Heart left ventricle (tissue), 16 donors: ENCODE measurements around the gene ITPRID2. TPM values are rescaled to one million over a fixed set of nuclear protein-coding genes. Genes with fewer than 3 reads are reported as not detected.

Experiments
- ATAC-seq, 4 donors: fragments of 200-7000 bp; cut with Tn5 transposase; one replicate each; pipeline ENCODE4 v1.9.1; 2020 to 2022; ENCODE audit warnings: moderate library complexity in 4 of 4, mild to moderate bottlenecking in 3 of 4, moderate number of reproducible peaks in 1 of 4
- DNase-seq, 5 donors: peaks; one replicate each; pipeline ENCODE4 v3.0.0-alpha.2; 2020
- H3K27ac ChIP-seq, 12 donors: fragments of 200-600 bp; sonication (generic) in 4 of 12; one replicate each; pipeline versions ENCODE4 v1.5.0 to v1.8.0; 2016 to 2022; ENCODE audit warnings: mild to moderate bottlenecking in 2 of 12
- H3K27me3 ChIP-seq, 9 donors: fragments of 200-600 bp; sonication (generic) in 2 of 9; one replicate each; pipeline versions ENCODE4 v1.5.1 to v1.8.0; 2016 to 2022; ENCODE audit warnings: mild to moderate bottlenecking in 3 of 9
- H3K36me3 ChIP-seq, 9 donors: fragments of 200-600 bp; sonication (generic) in 2 of 9; one replicate each; pipeline versions ENCODE4 v1.5.0 to v1.8.0; 2018 to 2022; ENCODE audit warnings: mild to moderate bottlenecking in 2 of 9
- H3K4me1 ChIP-seq, 12 donors: fragments of 200-600 bp; sonication (generic) in 4 of 12; one replicate each; pipeline versions ENCODE4 v1.5.0 to v1.8.0; 2016 to 2022; ENCODE audit warnings: mild to moderate bottlenecking in 3 of 12
- H3K4me3 ChIP-seq, 12 donors: fragments of 200-600 bp; sonication (generic) in 4 of 12; one replicate each; pipeline versions ENCODE4 v1.5.0 to v1.8.0; 2017 to 2022; ENCODE audit warnings: mild to moderate bottlenecking in 9 of 12, moderate library complexity in 4 of 12
- H3K9me3 ChIP-seq, 12 donors: fragments of 200-600 bp; sonication (generic) in 4 of 12; one replicate each; pipeline versions ENCODE4 v1.5.0 to v1.8.0; 2016 to 2022; ENCODE audit warnings: mild to moderate bottlenecking in 1 of 12
- CTCF ChIP-seq, 12 donors: fragments of 200-600 bp; sonication (generic) in 4 of 12; IDR thresholded peaks; one replicate each; pipeline versions ENCODE4 v1.5.0 to v1.8.0; 2018 to 2022; ENCODE audit warnings: antibody characterized with exemption in 12 of 12, mild to moderate bottlenecking in 5 of 12
- POLR2A ChIP-seq, 2 donors: fragments of 450-650 bp; IDR thresholded peaks; one replicate each; pipeline ENCODE4 v1.6.1; 2017; ENCODE audit warnings: antibody characterized with exemption in 2 of 2, mild to moderate bottlenecking in 2 of 2, moderate library complexity in 2 of 2
- WGBS, 4 donors: extraction: QIAGEN DNeasy Blood & Tissue Kit in 2 of 4; methylation state at CpG; one replicate each; pipeline versions ENCODE4 v1.1.5 to v1.1.7; 2013 to 2018; 5-methylcytosine and 5-hydroxymethylcytosine counted together
- intact Hi-C, 10 donors: fragments of 100-400 bp; cut with DNase I; formaldehyde crosslinking; loops; one replicate each; pipeline versions ENCODE4 v1.11.1 to v1.14.2; 2022
- polyA plus RNA-seq, 2 donors: library from polyadenylated mRNA; stranded (reverse); fragments of 200-250 nt; gene quantifications; one replicate each; pipeline ENCODE4 v1.2.3, GENCODE V29; 2013
- total RNA-seq, 9 donors: library from RNA; depleted of rRNA in 2 of 9; stranded (reverse); fragments of >200 nt in 2 of 9; fragmentation: NEBNext Ultra II Directional in 3 of 9; extraction: Animal tissue kit (Norgen Biotek cat#: 25700) in 3 of 9; gene quantifications; one replicate each; pipeline versions ENCODE4 v1.1.0 to v1.2.4, GENCODE V29; 2016 to 2023
- donor health status: ischemic (EF 13 %, LVEDD 7.1; RV severe dilation, severe dysfunction).
- donor health status: healthy with polysubstance abuse.
- donor health status: DM: no; HTN: yes; CAD: no.
- donor health status: DM: no; HTN: no; CAD: no.
- donor health status: ischemic (EF 25% LVEDD 6.9; RV normal size, moderate dysfunction).
- donor health status: ischemic (EF 25% LVEDD 5.7; RV mildly dilated, moderate dysfunction).
- donor health status: healthy.
- donor health status: DM: yes; HTN: yes; CAD: no.
- donor health status: ischemic (EF 35%, LVEDD 5.7; RV mildly dilated, moderate dysfunction).
- donor health status: nonischemic (EF 11% LVEDD 7.7; RV severe dilation, severe dysfunction).
- donor health status: DM: yes; HTN: yes; CAD: no.
- donor health status: PGD.
- donor health status: ischemic (EF 29% LVEDD 5.4; RV normal size, mild dysfunction).
- donor health status: nonischemic (EF 23%, LVEDD 6.1; RV moderate dilation, normal function).

ITPRID2 gene
- total and polyA plus RNA-seq, 11 donors, result 37.8 to 85.9 (median 59.3) TPM

- WGBS, 4 donors, result 62 to 78% (median 77%) methylated on average over 5 of the region's 5 CpGs
- TF ChIP-seq CTCF (IDR thresholded peaks at IDR 0.05) (no peak), POLR2A (IDR thresholded peaks at IDR 0.05) (no peak)
- Histone ChIP-seq H3K27me3 (no peaks in the 10 kb centered on the region), H3K4me3 (no peak overlapping the region), H3K27ac (no peak overlapping the region), H3K36me3 (no peaks in the 10 kb centered on the region), H3K4me1 (no peaks in the 10 kb centered on the region), H3K9me3 (no peaks in the 10 kb centered on the region)
- intact Hi-C loops, result loop anchor here in 2 of 10 donors (10.0 kb wide), 1 partner anchor 97 kb away; no protein-coding TSS in a partner anchor
- ATAC-seq, result no peak
- DNase-seq, result no peak
Measured at GRCh38 chr2:181977661-181978350, 86.3 kb downstream of the ITPRID2 start.

DNA sequence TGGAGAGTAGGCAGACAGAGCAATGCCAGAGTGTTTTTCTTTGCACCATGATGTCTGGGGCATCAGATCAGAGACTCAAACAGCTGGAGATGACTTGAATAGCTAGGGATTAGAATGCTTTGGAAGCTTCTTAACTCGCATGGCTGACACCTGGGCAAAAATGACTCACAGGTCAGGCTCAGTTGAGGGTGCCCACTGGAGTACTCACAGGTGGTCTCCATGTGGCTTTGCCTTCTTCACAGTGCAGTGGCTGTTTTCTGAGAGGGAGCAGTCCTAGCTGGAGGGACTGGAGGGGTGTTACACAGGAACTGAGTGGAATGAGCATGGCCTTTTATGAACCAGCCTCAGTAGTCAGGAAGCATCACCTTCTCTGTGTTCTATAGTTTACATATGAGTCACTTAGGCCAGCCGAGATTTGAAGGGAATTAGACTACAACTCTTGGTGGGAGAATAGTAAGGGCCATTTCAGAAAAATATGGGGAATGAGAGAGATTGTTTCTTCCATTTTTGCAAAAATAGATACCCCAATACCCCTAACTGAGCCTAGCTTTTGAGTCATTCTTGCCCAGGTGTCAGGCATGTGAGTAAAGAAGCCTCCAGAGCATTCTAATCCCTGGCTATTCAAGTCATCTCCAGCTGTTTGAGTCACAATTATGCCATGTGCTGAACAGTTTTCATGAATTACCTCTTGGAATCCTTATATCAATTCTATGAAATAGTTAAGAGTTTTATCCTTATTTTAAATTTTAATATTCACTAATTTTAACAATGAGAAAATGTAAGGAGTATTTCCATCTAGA is 87.0 kb downstream of the ITPRID2 start:
- ATAC-seq (no peak), DNase-seq (no peak)
- H3K9me3 ChIP-seq, result no peaks in the 10 kb centered on the region
- no peak overlapping the region for H3K4me3 ChIP-seq
- H3K27me3 ChIP-seq, result no peaks in the 10 kb centered on the region
- no peak for TF ChIP-seq POLR2A (IDR thresholded peaks at IDR 0.05)
- no peak for TF ChIP-seq CTCF (IDR thresholded peaks at IDR 0.05)
- 72 to 86% (median 81%) methylated on average over 2 of the region's 2 CpGs for WGBS, 4 donors
- H3K36me3 ChIP-seq, result no peaks in the 10 kb centered on the region
- intact Hi-C loops, result loop anchor here in 2 of 10 donors (10.0 kb wide), 1 partner anchor 96 kb away; no protein-coding TSS in a partner anchor
- H3K4me1 ChIP-seq, result no peaks in the 10 kb centered on the region
- no peak overlapping the region for H3K27ac ChIP-seq

Other genes starting within 250 kb of the ITPRID2 start
- gene CERKL, start 234.6 kb upstream of the ITPRID2 start, total RNA-seq, result not detected
- not detected for gene CERKL, start 234.6 kb upstream of the ITPRID2 start, polyA plus RNA-seq
- gene NEUROD1, start 211.2 kb upstream of the ITPRID2 start, total RNA-seq, result not detected
- gene NEUROD1, start 211.2 kb upstream of the ITPRID2 start, polyA plus RNA-seq, result not detected
- 10 to 100 TPM; 14.8 to 44.5 (median 23.4) TPM for gene PPP1R1C, start 94.1 kb downstream of the ITPRID2 start, total RNA-seq
- 10 to 100 TPM in 1 of 2 donors, 1 to 10 TPM in 1; 2.9 to 18.7 TPM for gene PPP1R1C, start 94.1 kb downstream of the ITPRID2 start, polyA plus RNA-seq